Transverse colon (tissue), 4 donors: ENCODE measurements around the gene CDK5RAP1.

Source experiments
- POLR2A ChIP-seq: fragments of 450-650 bp; IDR thresholded peaks from one replicate; pipeline ENCODE4 v1.6.1; 2016; ENCODE audit warnings: antibody characterized with exemption, mild to moderate bottlenecking, moderate library complexity
- POLR2AphosphoS5 ChIP-seq, 3 donors: sonication (generic); formaldehyde crosslinking; IDR thresholded peaks; one replicate each; pipeline ENCODE4 v1.6.1; 2016; ENCODE audit warnings: antibody characterized with exemption in 3 of 3
- TF ChIP-seq, protein P1 (sequence below), 5 experiments: fragments of 200-600 bp in 3 of 5; fragments of 450-650 bp in 2 of 5; sonication (generic) in 3 of 5; IDR thresholded peaks; 1 replicate in 2 of 5; 2 replicates in 3 of 5; pipeline ENCODE4 v1.5.1; 2016 to 2017; ENCODE audit warnings: antibody characterized with exemption in 5 of 5, inconsistent platforms in 3 of 5, mild to moderate bottlenecking in 2 of 5, moderate library complexity in 1 of 5

DNA sequence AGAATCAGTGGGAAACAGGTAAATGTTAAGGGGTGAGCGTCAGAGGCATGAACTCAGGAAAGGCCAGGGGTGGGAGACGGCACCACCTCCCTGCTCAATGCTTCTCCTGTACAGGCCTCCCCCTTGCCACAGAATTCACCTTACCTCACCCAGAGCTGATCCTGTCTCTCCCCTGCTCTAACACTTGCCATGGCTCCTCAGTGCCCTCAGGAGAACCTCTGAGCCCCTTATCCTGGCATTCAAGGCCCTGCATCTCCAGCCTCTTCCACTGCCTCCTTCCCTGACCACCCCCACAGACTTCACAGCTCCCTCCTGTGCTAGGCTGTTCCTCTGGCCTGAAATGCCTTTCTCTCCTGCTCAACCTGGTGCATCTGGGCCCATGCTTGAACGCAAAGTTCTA is 84.4 kb downstream of the CDK5RAP1 start:
- TF ChIP-seq, protein P1, sequence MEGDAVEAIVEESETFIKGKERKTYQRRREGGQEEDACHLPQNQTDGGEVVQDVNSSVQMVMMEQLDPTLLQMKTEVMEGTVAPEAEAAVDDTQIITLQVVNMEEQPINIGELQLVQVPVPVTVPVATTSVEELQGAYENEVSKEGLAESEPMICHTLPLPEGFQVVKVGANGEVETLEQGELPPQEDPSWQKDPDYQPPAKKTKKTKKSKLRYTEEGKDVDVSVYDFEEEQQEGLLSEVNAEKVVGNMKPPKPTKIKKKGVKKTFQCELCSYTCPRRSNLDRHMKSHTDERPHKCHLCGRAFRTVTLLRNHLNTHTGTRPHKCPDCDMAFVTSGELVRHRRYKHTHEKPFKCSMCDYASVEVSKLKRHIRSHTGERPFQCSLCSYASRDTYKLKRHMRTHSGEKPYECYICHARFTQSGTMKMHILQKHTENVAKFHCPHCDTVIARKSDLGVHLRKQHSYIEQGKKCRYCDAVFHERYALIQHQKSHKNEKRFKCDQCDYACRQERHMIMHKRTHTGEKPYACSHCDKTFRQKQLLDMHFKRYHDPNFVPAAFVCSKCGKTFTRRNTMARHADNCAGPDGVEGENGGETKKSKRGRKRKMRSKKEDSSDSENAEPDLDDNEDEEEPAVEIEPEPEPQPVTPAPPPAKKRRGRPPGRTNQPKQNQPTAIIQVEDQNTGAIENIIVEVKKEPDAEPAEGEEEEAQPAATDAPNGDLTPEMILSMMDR (IDR thresholded peaks at IDR 0.05) = no peak
- TF ChIP-seq POLR2A = no peak
- no peak for TF ChIP-seq POLR2AphosphoS5 (IDR thresholded peaks at IDR 0.05)
